HEK293 (cell line): ENCODE measurements around the gene TMEM86A.

Source experiments
- YY1 ChIP-seq: fragments of 450-650 bp; formaldehyde crosslinking; IDR thresholded peaks from 2 replicates; pipeline ENCODE4 v1.5.1; 2018; ENCODE audit warnings: missing biosample characterization, missing genetic modification characterization
- ZBTB7A ChIP-seq: fragments of 450-650 bp; formaldehyde crosslinking; IDR thresholded peaks from 2 replicates; pipeline ENCODE4 v1.5.1; 2016; ENCODE audit warnings: low read depth, missing biosample characterization, missing genetic modification characterization
- TF ChIP-seq, protein P1 (sequence below): sonication (generic); formaldehyde crosslinking; IDR thresholded peaks from 2 replicates; pipeline ENCODE4 v1.8.1; 2022; ENCODE audit warnings: mild to moderate bottlenecking, moderate library complexity, missing genetic modification reagents

GRCh38 chr11:18703001-18703763, 4.6 kb downstream of the TMEM86A start:
- TF ChIP-seq YY1 (tag by site-specific recombination): no peak
- TF ChIP-seq, protein P1, sequence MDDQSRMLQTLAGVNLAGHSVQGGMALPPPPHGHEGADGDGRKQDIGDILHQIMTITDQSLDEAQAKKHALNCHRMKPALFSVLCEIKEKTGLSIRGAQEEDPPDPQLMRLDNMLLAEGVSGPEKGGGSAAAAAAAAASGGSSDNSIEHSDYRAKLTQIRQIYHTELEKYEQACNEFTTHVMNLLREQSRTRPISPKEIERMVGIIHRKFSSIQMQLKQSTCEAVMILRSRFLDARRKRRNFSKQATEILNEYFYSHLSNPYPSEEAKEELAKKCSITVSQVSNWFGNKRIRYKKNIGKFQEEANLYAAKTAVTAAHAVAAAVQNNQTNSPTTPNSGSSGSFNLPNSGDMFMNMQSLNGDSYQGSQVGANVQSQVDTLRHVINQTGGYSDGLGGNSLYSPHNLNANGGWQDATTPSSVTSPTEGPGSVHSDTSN (CRISPR knock-in tag): no peak
- no peak for TF ChIP-seq ZBTB7A (tag by site-specific recombination)
